HG02798 (cell line): Measurements from ENCODE around the gene CACNA1S.

Source experiments
- ATAC-seq: cut with Tn5 transposase; IDR thresholded peaks from one replicate; pipeline ENCODE4 v1.9.1; 2021; ENCODE audit warnings: mild to moderate bottlenecking; ENCODE audit not compliant: unreplicated experiment, poor library complexity

CACNA1S gene

DNA sequence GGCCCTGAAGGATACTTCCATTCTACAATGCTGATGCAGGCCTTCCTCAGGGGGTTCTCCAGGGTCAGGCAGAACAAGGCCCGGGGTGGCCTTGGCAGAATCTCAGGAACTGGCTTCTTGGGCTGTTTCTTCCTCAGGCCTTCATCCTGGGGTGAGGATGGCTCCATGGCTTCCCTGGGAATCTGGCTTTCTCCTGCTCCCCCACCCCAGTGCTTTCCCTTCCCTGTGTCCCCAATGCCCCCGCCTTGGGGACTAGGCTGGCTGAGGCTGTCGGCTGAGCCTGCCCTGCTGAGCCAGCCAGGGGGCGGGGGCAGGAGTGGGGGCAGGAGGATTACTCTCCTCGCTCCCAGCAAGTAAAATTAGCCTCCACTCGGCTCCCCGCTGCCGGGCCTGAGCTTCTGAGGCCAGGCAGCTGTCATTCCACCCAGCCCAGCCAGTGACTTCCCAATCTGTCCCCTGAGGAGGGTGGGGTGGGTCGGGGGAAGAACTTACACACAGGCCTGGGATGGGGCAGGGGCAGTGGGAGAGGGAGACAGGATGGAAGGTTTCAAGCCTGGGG is at the start of gene CACNA1S:
Gene CACNA1S, minus strand, starts transcription at position 254 of the 559 bp plus-strand sequence. Its CDS starts 87 bp downstream, at position 167.
- ATAC-seq, result no peak

DNA sequence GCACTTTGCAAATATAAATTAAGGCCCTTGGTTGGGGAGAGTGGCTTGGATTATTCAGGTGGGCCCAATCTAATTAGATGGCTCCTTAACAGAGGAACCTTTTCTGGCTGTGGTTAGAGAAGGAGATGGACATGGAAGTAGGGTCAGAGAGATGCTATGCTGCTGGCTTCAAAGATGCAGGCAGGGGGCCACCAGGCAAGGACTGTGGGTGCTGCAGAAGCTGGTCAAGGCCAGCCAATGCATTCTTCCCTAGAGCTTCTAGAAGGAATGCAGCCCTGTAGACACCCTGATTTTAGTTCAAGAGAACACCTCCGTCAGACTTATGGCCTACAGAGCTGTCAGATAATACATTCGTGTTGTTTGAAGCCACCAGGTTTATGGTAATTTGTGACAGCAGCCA is 45.7 kb upstream of the CACNA1S start:
- ATAC-seq, result no peak

DNA sequence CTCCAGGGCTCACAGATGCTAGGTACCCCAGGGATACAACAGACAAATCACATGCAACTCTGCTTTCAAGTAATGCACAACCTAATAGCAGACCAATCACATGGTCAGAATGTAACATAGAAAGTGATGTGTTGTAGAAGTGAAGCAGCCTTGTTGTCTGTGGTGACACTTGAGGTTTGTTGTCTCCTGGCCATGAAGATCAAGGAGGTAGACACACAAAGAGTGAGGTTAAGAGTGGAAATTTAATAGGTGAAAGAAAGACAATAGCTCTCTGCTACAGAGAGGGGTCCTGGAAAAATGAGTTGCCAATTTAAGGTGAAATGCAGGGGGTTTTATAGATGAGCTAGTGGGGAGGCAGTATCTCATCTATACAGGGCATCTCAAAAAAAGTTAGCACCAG is 44.6 kb upstream of the CACNA1S start:
- no peak for ATAC-seq

DNA sequence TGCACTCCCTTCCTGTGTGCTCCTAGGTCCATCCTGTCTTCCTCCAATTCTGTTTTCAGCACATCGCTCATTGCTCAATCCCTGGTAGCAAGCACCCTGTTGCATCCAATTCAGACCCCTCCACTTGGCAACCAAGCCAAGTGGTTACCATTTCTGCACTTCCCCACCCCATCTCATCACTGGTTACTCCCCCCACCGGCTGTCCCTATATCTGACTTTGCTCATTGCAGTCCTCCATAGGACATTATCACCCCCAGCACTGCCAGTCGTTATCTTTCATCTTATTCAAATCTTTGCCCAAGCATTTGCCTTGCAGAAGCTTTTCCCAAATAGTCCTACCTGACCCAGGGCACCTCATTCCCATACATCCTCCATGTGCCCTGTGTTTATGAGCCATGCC is 44.1 kb upstream of the CACNA1S start:
- ATAC-seq, result no peak

GRCh38 chr1:201155354-201155753 is 43.1 kb upstream of the CACNA1S start:
- ATAC-seq, result no peak

DNA sequence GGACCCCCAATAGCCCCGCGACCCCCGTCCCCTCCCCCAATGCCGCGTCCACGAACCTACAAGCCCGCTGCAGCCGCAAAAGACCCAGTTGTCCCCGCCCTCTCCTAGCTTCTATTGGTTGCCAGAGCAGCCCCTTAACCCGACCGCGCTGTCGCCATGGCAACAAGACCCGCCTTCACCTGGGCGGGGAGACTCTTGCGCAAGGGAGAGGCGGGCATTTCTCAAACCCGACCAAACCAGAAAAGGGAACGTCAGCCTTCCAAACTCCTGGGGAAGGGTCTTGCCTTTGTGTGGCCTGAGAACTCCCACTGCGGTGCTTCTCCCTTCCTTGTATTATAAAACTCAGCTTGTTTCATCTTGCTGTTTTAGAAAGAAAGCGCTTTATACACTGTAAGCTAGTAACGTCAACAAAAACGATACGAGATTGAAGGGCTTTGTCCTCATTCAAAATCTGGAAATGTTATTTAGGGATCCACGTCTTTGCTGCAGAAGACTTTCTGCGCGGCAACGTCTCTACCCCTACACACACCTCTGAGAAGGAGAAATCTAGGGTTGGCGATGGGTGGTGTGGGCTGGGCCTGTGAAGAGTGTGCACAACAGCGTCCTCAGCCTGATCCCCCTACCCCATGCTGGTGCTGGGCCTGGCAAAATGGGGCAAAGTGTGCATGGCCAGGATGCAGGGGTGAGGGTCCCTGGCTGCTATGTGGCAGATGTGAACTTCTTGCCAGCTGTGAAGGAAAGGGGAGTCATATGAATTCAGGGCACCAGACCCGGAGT is 42.4 kb upstream of the CACNA1S start, which contains the start of gene TMEM9:
Gene TMEM9, minus strand, starts transcription at position 86 of the 777 bp plus-strand sequence. CDS start 551 bp downstream, outside the sequence.
- ATAC-seq, result peak; percentile 98

GRCh38 chr1:201153474-201154388 is 41.5 kb upstream of the CACNA1S start:
- ATAC-seq, result peak; percentile 74

DNA sequence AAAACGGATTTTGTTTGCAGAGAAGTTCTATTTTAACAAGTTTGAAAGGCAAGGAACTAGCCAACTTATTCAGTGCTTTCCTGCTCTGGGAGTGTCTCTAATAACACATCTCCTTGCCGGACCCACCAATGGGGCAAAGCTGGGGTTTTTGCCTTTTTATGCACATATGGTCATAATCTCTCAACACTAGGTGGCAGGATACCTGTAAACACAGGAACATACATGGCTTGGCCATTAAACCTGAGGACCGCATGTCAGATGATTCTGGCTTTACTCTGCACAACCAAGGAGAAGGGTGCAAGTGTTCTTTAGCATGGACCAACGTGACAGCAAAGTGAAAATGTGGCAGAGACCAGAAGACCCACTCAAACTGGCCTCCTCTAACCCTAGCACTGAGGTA is 37.2 kb upstream of the CACNA1S start:
- no peak for ATAC-seq

GRCh38 chr1:201147396-201148015 is 35.3 kb upstream of the CACNA1S start:
- no peak for ATAC-seq

- ATAC-seq, result no peak
These were observed 34.6 kb upstream of the CACNA1S start for GRCh38 chr1:201146626-201147390.

GRCh38 chr1:201145816-201146215 is 33.6 kb upstream of the CACNA1S start:
- ATAC-seq, result no peak

GRCh38 chr1:201145132-201145531 is 32.9 kb upstream of the CACNA1S start:
- no peak for ATAC-seq

DNA sequence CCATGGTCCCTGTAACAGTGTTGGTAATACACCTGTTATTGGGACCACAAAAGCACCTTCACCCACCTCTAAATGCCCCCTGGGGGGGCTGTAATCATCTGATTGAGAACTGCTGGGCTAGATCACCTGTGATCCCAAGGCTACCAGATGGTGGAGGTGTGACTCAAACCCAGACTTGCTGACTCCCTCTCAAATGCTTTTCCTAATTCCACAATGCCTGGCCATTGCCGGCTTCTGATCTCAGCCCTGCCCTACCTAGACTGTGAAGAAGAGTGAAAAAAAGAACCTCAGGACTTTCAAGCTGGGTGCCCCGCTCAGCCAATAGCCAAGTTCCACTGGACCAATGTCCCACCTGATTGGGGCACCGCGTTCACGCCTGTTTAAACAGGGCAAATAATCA is 32.5 kb upstream of the CACNA1S start:
- no peak for ATAC-seq

DNA sequence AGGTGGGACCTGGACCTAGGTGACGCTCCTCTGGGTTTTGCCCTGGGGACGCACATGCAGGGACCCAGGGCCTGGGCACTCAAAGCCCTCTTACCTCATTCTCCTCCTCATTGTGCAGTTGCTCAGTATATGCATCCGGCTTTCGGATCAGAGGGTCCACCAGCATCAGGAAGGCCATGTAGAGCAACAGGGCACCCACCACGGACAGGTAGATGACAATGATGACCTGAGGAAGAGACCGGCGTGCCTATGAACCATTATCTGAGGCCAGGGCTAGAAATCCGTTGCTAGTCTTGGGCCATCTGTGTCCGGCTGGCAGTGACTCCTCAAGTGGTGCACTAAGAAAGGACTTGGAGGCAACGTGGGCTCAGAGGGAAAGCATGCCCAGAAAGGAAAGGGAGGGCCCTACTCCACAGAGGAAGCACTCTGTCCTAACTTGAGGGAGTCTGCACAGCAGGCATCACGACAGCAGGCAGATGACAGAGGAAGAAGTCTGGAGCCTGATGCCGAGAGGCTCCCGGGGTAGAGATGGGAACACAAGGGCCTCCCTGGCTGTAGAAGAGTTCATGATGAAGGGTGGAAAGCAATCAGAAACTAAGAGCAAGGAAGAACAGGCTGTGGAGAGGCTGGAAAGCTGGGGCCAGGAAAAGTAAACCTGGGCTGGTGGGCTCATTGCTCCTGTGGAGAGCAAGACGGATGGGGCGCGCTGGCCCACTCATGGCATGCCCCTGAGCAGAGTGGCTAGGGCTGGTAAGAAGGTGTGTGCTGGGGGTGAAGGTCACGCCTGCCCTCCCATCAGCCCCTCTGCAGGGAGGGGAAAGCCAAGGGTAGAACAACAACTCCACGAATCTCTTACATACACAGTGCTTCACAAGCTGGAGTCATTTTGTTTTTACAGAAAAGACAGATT is 31.8 kb upstream of the CACNA1S start:
- ATAC-seq, result no peak

DNA sequence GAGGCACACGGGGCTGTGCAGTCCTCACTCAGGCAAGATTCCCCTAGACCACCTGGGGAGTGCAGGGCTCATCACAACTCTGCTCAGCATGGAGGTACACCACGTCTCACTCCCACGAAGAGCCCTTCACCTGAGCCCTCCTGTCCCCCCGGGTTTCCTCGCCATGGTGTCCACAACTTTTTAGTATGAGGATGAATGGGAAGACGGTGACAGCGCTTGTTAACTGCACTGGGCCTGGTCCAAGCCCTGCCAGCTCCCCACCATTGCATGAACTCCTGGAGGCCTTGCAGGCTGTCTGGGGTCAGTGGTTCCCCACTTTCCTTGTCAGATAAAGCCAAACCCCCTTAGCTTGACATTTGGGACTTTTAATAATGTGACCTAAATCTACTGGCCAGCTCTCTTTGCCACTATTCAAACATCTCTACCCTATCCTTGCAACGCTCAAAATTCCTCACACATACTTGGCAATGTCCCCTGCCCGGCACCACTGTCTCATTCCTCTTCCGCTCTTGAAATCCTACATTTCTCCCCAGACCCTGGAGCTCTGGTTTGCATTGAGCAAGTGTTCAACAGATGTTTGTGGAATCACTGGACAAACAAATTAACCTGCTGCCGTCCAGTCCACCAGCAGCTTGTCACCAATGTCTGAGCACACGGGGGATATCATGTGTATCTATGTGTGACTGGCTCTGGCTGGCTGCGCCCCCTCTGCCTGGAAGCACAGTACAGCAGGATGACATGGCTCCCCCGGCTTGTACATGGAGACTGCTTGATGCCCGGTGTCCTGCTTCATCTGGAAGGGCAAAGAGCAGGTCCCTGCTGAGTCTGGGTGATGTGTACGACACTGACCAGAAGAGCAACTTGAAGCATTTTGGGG is 30.9 kb upstream of the CACNA1S start:
- ATAC-seq, result no peak

DNA sequence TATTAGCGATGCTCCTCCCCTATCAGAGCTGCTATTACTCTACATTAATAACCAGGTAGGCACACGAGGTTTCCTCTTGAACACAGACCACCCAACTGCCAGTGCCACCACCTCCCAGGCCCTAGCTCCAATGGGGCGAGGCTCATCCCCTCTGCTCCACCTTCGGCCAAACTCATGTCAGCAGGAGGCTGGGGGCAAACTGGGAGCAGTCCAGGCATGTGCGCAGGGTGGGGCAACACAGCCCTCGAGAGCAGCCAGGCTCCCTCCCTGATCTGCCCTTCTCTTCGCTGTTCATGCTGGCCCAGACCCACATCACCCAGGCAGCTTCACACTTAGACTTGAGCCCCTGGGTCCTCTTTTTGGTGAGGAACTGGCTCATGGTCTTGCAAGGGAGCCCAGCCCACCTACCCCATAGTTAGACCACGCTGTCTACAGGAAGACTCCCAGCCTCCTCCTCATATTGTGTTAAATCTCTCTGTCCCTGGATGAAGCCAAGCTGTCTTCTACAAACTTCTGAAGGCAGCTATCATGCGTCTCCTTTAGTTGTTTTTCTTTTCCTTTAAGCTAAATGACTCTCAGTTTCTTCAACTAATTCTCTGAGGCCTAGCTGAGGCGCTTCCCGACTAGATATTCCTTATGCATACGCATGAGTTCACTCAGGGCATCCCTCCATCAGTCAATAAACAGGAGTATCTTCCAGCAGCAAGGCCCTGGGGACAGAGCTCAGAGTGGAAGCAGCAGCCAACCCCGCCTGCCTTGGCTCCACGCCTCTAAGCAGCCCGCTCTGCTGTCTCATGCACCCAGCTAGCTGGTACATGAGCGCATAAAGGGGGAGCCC is 30.0 kb upstream of the CACNA1S start:
- no peak for ATAC-seq

GRCh38 chr1:201141418-201141817 is 29.2 kb upstream of the CACNA1S start:
- no peak for ATAC-seq
